Keratinocyte (primary cell): ENCODE measurements around the gene RAPGEF1.

Experiments used
- EZH2 ChIP-seq: IDR thresholded peaks from one replicate; pipeline ENCODE4 v1.6.1; 2012; ENCODE audit warnings: inconsistent platforms, mild to moderate bottlenecking, low read length, moderate library complexity
- TF ChIP-seq, protein P1 (sequence below), 3 experiments: IDR thresholded peaks in 1 of 3; conservative IDR thresholded peaks in 1 of 3; optimal IDR thresholded peaks in 1 of 3; 2 replicates in 2 of 3; 3 replicates in 1 of 3; pipeline versions ENCODE3 to v1.5.1; 2011; ENCODE audit warnings: low read length in 3 of 3, mild to moderate bottlenecking in 3 of 3, moderate library complexity in 2 of 3, control low read depth in 1 of 3, inconsistent platforms in 1 of 3; ENCODE audit not compliant: insufficient read depth in 2 of 3; ENCODE audit errors: extremely low read depth in 1 of 3

DNA sequence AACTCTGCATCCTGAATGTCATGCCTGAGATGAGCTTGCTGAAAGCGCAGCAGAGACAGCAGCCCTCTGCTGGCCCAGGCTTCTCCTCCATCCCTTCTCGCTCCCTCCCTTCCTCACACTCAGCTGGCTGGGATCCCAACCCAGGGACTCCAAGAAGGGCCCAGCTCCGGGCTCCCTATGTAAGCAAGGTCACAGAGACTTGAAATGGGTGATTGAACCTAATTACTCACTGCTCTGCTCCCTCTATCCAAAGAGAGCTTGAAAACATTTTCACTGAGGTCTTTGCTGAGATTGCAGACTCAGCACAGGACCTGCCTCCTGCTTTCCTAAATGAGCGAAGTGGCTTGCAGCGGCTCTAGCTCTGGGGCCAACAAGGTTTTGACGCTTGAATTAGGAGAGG, 42.8 kb downstream of the RAPGEF1 start:
- TF ChIP-seq, protein P1, sequence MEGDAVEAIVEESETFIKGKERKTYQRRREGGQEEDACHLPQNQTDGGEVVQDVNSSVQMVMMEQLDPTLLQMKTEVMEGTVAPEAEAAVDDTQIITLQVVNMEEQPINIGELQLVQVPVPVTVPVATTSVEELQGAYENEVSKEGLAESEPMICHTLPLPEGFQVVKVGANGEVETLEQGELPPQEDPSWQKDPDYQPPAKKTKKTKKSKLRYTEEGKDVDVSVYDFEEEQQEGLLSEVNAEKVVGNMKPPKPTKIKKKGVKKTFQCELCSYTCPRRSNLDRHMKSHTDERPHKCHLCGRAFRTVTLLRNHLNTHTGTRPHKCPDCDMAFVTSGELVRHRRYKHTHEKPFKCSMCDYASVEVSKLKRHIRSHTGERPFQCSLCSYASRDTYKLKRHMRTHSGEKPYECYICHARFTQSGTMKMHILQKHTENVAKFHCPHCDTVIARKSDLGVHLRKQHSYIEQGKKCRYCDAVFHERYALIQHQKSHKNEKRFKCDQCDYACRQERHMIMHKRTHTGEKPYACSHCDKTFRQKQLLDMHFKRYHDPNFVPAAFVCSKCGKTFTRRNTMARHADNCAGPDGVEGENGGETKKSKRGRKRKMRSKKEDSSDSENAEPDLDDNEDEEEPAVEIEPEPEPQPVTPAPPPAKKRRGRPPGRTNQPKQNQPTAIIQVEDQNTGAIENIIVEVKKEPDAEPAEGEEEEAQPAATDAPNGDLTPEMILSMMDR (optimal IDR thresholded peaks at IDR 0.05 in 1 of 3, IDR thresholded peaks at IDR 0.05 in 1 of 3, conservative IDR thresholded peaks at IDR 0.05 in 1 of 3; ENCODE audit: extremely low read depth in 1 of 3, insufficient read depth in 2 of 3, low read length in 3 of 3), result no peak
- no peak for TF ChIP-seq EZH2
